Inferior parietal cortex (tissue), 1 donor: Measurements from ENCODE around the gene NFKBIZ.
A peak's percentile ranks its signal among the peaks of the same experiment; 100 is the strongest.

Experiments used
- DNase-seq: peaks from one replicate; pipeline ENCODE4 v3.0.0-alpha.2; 2016; ENCODE audit errors: extremely low spot score

NFKBIZ gene, protein sequence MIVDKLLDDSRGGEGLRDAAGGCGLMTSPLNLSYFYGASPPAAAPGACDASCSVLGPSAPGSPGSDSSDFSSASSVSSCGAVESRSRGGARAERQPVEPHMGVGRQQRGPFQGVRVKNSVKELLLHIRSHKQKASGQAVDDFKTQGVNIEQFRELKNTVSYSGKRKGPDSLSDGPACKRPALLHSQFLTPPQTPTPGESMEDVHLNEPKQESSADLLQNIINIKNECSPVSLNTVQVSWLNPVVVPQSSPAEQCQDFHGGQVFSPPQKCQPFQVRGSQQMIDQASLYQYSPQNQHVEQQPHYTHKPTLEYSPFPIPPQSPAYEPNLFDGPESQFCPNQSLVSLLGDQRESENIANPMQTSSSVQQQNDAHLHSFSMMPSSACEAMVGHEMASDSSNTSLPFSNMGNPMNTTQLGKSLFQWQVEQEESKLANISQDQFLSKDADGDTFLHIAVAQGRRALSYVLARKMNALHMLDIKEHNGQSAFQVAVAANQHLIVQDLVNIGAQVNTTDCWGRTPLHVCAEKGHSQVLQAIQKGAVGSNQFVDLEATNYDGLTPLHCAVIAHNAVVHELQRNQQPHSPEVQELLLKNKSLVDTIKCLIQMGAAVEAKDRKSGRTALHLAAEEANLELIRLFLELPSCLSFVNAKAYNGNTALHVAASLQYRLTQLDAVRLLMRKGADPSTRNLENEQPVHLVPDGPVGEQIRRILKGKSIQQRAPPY

DNA sequence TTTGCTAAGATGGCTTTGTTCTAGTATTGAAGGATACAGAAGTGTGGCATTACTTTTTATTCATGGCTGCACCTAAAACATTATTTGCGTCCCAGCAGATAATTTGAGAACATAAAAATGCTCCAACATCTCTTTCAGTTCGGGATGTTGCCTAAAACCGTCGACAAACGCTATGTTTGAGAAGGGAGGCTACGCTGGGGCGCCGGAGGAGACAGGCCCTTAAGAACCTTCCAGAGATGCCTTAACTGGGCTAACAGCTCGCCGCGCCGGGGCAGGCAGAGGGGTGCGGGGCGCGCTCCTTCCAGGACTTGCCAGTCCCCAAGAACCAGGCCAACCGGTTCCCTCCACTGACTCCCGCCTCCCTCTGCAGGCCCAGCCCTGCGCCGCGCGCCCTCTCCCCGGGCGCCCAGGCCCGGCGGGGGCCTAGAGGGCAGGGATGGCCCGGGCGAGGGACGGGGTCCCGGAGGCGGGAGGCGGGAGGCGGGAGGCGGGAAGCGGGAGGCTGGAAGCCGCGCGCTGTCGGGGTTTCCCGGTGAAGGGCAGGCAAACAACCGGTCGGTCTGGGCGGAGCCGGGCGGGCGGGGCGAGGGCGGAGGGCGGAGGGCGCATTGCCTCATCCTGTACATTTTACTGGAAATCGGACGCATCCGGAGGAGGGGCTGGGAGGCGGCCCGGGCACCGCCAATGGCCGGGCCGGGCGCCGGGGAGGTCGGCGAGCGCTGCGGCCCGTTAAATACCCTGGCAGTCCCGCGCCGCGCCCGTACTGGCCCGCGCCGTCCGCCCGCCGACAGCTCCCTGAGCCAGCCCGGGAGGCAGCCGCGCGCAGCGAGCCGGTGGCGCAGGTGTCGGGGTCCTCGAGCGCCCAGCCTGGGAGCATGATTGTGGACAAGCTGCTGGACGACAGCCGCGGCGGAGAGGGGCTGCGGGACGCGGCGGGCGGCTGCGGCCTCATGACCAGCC lies at the start of gene NFKBIZ:
NFKBIZ (plus strand) TSS at position 761 of the 960 bp plus-strand sequence; CDS start at position 876, 115 bp downstream.
- peak; percentile 70 for DNase-seq

GRCh38 chr3:101801174-101801573 lies 48.1 kb upstream of the NFKBIZ start:
- no peak for DNase-seq

DNA sequence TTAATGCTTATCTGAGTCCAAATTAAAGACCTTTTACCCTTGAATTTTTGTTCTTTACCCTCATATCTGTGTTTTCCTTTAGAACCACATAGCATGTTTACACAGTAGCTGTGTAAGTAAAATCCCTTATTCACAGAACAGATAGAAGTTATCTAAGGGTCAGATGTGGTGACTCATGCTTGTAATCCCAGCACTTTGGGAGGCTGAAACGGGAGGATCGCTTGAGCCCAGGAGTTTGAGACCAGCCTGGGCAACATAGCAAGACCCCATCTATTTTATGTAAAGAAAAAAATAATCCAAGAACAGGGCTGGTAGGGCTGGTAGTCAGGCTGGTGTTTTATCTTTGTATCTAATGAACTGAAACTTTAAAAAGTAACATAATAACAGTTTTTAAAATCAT lies 47.1 kb upstream of the NFKBIZ start:
- no peak for DNase-seq

GRCh38 chr3:101803173-101803782 lies 46.0 kb upstream of the NFKBIZ start:
- DNase-seq: peak; percentile 93

- DNase-seq: no peak
These were observed 45.4 kb upstream of the NFKBIZ start for GRCh38 chr3:101803939-101804338.

DNA sequence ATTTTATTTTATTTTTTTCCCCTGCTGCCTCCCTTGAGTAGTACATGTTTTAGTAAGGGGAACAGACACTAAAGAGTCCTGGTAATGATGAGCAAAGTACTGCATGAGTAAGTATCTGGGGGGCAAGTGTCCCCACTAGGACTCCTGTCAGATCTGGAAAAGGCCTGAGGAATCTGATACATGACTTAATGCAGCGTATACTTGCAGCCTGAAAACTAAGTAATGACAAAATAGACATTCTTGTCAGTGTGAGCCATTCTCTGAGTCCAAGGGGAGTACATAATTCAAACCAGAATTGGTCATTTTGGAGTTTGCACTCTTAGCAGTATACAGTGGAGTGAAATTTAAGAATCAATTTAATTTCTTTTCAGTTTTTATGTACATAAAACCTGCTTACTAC lies 42.8 kb upstream of the NFKBIZ start:
- DNase-seq: no peak

GRCh38 chr3:101807888-101808287 lies 41.4 kb upstream of the NFKBIZ start:
- no peak for DNase-seq

DNA sequence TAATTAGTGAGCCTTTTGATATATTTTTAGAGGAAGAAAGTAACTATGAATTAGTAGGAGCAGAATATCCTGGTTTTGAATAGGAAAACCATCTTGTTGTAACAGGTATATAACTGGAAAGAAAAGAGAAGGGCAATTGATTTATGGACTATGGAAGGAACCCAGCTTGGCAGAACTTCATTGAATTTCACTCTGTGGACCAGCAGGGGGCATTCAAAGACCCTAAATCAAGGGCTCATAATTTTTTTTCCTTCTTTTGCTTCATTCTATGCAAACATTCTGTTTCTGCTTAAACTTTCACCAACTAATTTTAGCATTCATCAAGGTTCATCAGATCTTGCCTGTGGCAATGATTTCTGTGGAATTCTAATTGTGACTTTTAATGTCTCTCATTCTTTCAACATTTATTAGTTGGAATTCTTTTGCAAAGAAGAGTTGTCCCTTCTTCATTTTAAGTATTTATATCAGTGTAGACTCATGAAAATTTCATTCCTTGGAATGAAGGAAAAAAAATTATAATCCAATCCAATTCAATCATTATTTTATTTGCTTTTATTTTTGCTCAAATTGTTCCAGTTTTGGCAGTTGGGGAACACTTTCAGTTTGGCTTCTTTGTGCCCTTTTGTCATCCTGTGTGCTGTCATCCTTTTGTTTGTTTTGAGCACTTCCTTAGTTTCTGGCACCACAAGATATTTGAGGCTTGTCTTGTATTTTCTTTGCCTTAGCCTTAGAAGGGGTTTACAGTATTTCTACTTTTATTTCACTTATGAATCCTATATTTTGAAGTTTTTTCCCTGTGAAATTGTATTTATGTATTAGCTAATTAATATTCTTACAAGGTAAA lies 39.9 kb upstream of the NFKBIZ start:
- peak; percentile 60 for DNase-seq

GRCh38 chr3:101810022-101810418 lies 39.3 kb upstream of the NFKBIZ start:
- no peak for DNase-seq

GRCh38 chr3:101811875-101812274 lies 37.4 kb upstream of the NFKBIZ start:
- DNase-seq: no peak

GRCh38 chr3:101812895-101813294 lies 36.4 kb upstream of the NFKBIZ start:
- no peak for DNase-seq

DNA sequence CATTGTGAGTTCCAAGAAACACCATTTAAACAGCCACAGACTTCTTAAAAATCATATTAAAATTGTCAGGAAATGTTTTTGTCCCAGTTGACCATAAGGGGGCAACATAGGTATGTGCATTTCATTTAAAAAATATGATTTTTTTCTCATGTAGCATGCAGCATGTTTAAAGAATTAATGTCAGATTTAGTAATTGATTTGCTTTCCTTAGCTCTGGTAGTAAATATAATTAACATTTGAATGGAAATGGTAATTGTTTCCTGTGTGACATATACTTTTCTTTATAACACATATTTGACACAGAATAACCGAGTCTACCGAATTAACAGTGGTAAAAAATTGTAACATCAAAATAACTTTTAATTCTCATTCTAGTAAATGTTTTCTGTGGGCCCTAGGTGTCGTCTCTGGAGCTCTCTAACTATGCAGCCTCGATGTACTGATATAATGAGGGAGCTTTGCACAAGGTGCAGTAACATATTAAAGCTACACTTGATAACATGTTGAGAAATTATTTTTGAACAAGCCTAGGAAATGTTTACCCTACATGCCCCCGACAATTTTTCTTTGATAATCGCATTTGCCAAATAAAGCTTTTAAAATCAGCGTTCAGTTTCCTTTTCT lies 35.4 kb upstream of the NFKBIZ start:
- DNase-seq: no peak

- no peak for DNase-seq
These were observed 34.5 kb upstream of the NFKBIZ start for GRCh38 chr3:101814835-101815234.

GRCh38 chr3:101816215-101817149 lies 32.8 kb upstream of the NFKBIZ start:
- DNase-seq: no peak

GRCh38 chr3:101817992-101818391 lies 31.3 kb upstream of the NFKBIZ start:
- no peak for DNase-seq

- no peak for DNase-seq
These were observed 29.6 kb upstream of the NFKBIZ start for GRCh38 chr3:101819649-101820206.

DNA sequence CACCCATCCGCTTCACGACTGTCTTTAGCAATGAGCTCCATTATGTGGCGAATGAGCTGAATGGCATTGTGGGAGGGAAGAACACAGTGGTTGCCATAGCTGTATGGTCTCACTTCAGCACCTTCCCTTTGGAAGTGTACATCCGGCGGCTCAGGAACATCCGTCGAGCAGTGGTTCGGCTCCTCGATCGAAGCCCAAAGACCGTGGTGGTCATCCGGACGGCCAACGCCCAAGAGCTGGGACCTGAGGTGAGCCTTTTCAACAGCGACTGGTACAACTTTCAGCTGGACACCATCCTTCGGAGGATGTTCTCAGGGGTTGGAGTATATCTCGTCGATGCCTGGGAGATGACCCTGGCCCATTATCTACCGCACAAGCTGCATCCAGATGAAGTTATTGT lies 27.8 kb upstream of the NFKBIZ start:
- DNase-seq: no peak

GRCh38 chr3:101823525-101823924 lies 25.8 kb upstream of the NFKBIZ start:
- DNase-seq: no peak

DNA sequence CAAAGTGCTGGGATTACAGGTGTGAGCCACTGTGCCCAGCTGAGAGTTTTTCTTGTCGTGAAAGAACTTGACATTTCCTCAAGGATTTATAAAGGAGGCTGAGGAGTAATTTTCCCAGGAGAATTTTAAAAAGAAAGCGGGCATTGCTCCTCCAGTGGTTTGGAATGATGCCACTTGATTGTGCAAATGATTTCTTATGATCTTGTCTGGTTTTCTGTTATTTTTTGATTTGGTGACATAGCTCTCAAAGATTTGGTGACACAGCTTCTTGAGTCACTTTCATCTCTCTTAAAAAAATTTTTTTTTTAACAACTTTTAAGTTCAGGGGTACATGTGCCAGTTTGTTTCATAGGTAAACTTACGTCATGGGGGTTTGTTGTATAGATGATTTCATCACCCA lies 24.6 kb upstream of the NFKBIZ start:
- DNase-seq: no peak
